EH (cell line): ENCODE measurements around the gene SF1.

Experiments used
- DNase-seq: peaks from one replicate; pipeline ENCODE4 v3.0.0-alpha.2; 2015; ENCODE audit warnings: low read depth

Gene SF1

DNA sequence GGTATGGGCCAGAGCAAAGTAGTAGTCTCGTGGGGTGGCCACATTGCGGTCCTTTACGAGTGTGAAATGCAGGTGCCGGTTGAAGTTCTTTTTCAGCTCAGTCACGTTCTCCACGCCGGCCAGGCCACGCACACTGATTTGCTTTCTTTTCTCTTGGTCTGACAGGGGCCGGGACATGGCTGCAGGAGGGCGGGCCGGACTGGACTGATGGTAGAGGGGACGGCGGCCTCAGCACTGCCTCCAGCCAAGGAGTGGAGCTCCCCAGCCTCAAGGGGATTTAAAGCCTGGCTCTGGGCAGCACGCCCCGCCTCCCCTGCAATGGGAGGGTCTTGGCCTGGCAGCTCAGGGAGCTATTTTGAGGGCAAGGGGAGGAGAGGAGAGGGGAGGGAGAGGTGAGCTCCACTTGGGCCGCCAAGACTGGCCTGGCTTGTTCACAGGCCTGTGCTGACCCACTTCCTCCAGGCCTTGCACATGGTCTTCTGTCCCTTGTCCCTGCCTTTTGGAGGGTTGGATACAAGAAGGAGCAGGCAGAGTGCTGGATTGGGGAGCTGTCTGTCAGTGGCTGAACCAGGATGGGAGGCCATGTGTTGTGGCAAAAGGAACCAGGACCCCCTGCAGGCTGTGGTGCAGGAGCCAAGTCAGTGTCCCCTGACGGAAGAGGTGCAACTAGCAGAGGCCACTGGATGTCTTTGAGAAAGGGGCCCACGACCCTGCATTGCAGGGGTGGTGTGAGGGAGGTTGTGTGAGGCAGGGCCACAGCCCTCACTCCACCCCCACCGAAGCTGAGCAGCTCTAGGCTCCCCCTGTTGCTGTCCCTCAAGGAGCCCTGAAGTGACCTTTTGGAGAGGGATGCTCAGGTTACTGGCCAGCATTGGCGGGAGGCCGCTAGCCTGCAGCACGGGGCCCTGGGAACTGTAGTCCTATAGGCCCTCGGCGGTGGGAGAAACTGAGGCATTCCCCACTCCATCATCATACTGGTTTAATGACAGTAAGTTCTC is 18.3 kb downstream of the SF1 start, which contains the start of gene PYGM:
TSS of gene PYGM (minus strand) at position 253 of the 998 bp plus-strand sequence. CDS start at position 177, 76 bp downstream.
- DNase-seq, result no peak

DNA sequence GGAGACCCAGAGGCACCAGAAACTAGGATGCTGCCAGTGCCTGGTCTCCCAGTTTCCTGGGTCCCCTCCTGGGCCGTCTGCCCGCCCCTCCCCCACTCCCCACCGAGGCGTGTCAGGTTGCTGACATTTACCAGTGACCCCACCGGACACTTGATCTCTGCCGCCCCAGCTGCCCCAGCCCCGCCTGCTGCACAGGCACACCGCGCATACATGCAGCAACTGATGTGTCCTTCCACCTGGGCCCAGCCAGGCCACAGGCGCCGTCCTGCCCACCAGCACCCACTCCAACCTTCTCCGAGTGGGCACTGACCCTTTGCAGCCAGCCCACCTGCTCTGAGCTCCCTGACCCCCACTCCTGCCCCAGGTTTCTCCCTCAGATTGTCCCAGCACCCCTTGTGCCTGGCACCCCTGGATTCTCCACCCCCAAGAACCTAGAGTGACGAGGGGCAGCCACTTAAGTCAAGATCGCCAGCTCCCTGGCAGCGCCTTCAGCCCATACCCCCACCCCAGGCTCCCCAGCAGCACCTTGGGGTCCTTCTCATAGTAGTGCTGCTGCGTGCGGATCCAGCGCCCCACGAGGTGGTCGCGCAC is 19.1 kb downstream of the SF1 start:
- no peak for DNase-seq

DNA sequence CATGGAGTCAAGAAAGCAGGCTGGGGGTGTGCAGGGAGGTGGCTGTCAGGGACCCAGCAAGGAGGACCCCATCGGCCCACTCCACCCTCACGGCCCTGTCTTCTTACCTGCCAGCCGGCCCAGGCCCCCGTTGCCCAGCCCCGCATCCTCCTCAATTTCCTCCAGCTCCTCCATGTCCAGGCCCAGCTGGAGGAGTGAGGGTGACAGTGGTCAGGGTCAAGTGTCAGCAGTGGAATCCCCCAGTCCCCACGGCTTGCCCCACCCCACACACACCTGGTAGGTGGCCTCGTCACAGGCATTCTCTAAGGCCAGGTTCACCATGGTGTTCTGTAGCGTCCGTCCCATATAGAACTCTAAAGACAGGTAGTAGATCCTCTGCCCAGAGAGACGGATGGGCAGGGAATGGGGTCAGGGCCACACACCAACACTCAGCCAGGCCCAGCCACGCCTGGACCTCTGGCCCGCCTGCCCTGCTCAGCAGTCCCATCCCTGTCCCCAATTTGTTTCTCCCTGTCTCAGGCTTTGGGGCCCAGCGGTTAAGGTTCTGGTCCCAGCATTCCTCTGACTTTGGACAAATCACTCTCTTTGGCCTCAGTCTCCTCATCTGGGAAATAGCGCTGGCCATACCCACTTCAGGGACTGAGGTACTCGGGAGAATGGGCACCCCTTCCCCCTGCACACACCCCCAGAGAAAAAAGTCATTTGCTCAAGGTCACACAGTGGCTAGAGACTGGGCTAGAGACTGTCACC is 19.8 kb downstream of the SF1 start:
- DNase-seq, result no peak

DNA sequence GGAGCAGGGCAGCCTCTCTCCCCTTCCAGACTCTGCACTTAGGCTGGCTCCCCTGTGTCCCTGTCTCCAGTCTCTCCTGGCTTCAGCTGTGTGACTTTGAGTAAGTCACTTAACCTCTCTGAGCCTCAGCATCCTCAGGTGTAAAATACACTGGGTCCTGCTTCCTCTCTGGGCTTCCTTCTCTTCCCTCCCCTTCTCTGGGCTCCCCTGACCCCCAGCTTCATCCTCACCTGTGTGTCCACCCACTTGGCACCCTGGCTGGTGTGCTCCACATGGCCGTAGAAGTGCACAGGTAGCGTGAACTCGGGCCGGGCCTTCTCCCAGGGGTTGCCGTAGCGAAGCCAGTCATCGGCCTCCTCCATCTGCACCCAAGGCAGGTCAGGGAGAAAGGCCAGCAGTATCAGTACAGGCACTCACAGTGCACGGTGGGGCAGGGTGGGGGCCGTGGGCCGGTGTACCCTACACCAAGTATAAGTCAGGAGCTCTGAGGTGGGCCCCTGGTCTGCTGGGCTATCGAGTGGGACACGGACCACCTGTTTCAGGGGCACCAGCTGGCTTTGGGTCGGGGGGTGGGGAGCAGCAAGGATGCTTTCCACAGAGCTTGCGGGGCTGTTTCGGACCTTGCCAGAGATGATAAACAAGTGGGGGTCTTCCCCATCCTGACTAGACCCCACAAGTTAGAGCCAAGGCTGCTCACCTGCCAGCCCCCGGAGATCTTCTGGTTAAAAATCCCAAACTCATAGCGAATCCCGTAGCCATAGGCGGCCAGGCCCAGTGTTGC is 20.6 kb downstream of the SF1 start:
- DNase-seq, result no peak

DNA sequence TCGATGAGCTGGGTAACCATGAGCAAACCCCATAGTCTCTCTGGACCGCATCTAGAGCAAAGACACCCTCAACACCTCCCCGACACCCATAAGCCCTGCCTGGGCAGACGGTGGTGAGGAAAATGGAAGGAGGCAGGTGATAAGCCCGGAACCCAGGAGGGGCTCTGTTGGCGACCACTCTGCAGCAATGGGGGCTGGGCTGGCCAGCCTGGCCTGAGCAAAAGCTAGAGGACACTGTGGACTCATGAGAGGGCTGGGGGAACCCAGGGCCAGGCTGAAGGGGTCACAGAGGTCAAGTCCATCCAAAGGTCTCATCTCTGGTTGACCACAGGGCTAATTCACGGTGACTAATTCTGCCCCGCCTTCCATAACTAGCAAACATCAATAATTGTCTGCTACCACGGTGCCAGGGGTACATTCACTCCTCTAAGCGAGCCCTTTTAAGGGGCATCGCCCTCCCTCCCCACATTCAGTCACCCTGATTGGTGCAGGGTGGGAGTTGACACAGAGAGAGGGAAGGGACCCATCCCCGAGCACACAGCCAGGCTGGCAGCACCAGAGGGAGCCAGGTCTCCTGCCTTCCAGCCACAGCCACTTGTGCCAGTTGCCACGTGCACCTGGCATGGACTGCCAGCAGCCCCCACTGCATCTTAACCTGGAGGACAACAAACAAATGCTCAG is 22.5 kb downstream of the SF1 start:
- DNase-seq, result no peak

DNA sequence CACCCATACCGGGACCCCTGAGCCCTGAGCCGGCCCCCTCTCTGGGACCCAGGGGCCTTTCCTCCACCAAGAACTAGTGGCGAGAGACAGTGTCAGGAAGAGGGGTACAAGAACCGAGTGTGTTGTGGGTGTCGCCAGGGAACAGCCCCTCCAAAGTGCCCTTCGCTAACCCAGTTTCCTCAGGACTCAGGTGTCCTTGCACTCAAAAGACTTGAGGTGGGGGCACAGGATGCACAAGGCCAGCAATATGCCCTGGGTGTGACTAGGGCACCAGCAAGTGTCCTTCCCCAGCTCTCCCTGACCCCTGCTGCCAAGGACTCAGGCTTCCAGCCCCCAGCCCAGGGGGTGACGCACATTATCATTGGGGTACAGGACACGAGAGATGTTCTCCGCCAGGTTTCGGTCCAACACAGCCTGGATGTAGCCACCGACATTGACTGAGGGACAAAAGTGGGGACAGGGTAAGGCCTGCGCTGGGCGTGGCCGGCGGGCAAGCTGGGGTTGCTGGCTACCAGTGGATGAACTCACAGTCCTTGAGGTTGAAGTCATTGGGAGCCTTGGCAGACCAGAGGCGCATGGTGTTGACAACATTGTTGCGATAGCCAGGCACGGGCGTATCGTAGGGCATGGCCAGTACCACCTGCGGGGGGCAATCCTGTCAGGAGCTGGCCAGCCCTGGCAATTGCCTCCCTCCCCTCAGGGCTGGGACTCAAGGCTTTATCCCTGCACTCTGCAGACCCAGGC is 23.3 kb downstream of the SF1 start:
- DNase-seq, result no peak

DNA sequence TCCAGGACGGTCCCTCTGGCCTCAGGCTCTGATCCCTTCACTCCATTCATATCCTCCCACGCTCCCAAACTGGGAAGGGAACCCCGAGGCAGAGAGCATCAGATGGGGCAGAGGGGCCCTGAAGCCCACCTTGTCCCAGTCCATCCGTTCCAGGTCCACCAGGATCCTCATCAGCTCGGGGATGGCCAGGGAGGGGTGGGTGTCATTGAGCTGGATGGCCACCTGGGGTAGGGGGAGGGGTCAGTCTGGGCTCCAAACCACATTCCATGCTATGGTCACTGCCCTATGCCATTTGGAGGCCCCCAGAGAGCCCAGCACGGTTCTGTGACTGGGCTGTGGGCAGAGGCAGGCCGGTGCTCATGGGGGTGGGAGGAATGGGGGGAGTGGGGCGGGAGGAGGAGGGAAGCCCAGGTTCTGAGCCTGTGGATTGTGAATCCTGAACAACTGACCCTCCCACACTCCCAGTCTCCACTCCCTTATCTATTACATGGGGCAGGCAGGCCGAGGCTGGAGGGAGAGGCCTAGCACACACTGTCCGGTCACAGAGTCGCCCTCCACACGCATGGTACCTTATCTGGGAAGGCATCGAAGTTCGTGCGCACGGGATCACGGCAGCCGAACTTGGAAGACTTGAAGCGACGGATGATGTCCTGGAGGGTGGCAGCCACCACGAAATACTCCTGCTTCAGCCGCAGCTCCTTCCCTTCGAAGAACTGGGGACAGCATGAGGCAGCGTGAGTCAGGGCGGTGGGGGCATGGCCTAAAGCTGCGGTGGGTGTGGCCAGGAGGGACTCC is 24.0 kb downstream of the SF1 start:
- no peak for DNase-seq

DNA sequence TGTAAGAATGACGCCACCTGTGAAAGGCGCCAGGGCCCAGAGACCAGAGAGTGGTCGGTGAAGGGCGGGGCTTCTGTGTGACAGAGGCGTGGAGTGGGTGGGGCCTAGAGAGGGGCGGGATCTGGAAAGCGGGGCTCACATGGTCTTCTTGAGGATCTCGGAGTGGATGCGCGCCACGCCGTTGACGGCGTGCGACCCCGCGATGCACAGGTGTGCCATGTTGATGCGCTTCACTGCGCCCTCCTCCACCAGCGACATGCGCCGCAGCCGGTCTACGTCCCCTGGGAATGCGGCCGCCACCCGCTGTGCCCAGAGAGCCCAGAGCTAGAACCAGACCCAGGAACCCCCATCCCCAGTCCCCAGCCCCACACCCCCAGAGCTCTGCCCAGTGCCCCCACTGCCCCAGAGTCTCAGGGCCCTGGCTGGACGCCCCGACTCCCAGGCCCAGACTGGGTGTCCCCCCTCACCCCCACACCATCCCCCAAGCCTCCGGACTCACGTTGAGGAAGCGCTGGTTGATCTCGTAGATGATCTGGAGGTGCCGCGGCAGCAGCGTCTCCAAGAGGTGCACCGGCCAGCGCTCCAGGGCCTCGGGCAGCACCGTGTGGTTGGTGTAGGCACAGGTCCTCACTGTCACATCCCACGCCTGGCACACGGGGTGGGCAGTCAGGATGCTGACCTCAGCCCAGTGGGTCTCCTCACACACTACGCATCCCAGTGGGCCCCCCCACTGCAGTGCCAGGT is 24.8 kb downstream of the SF1 start:
- DNase-seq, result no peak

DNA sequence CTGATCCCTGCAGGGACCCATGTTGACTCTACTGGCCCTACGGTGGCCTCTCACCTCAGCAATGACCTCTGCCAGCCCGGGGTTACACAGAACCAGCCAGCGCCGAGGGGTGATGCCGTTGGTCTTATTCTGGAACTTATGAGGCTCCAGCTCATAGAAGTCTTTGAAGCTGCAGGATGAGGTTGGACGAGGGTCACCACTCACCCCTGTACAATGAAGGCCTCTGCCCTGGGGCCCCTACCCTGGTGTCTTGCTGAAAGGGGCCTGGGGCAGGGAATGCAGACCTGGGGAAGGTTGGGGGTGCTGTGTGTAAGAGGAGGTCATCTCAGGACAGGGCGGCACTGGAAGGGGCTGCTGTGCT is 25.3 kb downstream of the SF1 start:
- no peak for DNase-seq

DNA sequence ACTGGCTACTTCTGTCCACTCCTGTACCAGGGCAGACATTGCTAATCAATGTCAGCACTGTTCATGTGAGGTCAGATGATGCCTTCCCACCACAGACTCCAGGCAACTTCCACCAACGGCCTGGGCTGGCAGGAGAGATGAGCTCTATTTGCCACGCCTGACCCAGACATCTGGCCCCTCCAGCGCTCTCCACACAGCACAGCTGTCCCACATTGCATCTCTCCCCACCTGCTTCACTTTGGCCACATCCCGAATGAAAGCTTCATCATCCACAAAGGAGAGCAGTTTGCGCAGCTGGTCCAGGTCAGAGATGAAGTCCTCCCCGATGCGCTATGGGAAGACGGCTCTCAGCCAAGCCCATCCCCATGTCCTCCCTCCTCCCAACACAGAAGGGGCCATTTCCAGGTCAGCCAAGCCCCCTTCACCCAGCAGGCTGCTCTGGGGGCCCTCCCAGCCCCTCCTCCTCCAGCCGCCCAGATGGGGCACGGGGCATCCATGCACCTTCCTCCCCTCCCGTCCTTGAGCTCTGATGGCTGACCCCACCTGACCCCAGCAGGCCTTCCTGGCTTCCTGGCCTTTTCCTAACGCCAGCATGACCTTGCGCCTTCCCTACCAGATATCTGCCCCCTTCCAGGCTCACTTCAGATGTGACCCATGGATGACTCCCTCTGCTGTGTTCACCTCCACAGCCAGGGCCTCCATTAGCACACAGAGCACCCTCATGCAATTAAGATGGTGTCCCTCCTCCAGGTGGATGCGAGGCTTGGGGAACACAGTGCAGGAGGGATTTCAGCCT is 26.0 kb downstream of the SF1 start:
- DNase-seq, result no peak

DNA sequence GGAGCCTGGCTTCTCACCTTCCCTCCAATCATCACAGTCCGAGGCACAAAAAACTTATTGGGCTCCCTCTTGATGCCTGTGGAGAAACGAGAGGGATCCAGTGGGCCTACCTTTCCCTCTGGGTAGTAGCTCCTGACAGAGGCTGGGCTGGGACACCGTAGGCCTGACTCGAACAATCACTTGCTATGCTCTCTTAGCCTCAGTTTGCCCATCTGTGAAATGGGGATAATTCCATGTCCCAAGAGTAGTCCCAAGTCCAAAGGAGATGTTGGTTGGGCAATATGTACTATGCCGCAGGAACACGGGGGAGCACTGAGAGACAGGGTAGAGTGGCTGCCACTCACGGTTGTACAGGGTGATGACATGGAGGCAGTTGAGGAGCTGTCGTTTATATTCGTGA is 26.8 kb downstream of the SF1 start:
- no peak for DNase-seq

DNA sequence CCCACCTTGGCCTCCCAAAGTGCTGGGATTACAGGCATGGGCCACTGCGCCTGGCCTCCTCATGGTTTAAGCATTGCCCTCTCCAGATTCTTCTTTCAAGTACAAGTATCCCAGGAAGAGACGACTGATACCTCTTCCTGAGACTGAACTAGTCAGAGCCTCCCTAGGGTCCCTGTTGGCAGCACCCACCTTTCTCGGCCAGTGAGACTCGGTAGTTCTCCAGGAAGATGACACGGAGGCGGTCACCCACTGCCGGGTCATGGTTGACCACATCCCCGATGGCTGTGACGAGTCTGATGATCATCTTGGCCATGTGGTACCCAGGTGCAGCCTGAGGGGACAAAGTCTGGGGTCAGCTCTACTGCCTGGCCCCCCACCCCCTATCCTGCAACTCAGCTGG is 27.2 kb downstream of the SF1 start:
- DNase-seq, result no peak

DNA sequence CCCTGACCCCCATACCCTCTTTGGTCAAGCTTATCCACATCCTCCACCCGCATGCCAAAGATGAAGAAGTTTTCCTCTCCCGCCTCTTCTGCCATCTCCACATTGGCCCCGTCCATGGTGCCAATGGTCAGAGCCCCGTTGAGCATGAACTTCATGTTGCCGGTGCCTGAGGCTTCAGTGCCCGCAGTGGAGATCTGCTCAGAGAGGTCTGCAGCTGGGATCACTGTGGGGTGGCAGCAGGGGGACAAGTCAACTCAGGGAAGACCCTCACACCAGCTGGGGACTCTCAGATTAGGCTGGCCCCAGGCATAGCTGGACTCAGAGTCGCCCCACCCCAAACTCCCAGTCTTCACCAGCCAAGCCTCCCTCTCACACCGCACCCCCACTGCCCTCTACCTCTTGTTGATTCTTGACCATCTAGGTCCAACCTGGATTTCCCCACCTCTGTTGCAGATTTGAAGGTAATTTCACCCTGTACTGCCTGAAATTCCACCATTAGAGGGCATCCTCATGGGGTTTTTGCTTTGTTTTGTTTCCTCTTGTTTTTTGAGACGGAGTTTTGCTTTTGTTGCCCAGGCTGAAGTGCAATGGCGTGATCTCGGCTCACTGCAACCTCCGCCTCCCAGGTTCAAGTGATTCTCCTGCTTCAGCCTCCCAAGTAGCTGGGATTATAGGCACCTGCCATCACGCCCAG is 27.8 kb downstream of the SF1 start:
- DNase-seq, result no peak

DNA sequence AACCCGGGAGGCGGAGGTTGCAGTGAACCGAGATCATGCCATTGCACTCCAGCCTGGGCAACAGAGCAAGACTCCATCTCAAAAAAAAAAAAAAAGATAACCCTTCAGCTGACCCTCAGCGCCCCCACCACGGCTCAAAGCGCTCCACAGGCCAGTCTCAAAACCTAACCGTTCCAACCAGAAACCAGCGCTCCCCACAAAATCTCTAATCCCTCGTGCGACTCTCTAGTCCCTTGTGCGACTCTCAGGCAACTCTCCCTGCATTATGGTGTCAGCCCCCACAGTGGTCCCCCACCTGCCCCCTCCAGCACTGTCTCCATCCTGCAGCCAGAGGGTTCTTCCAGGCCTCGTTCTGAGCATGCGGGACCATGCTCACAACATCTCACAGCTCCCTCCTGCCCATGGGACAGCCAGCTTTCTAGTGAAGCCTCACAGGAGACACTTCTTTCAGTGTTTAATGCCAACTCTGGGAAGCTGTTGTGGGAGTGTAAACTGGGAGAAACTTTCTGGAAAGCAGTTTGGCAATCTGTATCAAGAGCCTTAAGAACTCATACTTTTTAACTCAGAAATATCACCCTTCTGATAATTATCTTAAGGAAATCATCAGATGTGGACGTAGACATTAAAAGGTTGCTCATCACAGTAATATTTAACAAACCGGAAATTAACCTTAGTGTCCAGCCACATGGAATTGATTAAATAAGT is 30.2 kb downstream of the SF1 start:
- peak; percentile 92 for DNase-seq

DNA sequence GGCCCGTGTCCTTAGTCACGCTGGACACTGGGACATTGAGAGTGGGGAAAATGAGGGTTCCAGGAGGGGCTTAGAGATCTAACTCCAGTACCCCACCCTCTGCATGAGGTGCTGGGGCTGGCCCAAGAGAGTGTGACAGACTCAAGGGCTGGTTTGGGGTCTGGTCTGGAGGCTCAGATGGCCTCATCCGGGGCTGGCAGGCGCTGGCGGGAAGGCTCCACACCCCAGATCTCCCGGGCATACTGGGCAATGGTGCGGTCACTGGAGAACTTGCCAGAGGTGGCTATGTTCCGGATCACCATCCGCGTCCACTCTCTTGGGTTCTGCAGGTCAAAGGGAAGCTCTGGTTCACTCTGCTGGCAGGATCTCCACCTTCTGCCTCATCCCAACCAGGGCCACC is 31.9 kb downstream of the SF1 start:
- no peak for DNase-seq

DNA sequence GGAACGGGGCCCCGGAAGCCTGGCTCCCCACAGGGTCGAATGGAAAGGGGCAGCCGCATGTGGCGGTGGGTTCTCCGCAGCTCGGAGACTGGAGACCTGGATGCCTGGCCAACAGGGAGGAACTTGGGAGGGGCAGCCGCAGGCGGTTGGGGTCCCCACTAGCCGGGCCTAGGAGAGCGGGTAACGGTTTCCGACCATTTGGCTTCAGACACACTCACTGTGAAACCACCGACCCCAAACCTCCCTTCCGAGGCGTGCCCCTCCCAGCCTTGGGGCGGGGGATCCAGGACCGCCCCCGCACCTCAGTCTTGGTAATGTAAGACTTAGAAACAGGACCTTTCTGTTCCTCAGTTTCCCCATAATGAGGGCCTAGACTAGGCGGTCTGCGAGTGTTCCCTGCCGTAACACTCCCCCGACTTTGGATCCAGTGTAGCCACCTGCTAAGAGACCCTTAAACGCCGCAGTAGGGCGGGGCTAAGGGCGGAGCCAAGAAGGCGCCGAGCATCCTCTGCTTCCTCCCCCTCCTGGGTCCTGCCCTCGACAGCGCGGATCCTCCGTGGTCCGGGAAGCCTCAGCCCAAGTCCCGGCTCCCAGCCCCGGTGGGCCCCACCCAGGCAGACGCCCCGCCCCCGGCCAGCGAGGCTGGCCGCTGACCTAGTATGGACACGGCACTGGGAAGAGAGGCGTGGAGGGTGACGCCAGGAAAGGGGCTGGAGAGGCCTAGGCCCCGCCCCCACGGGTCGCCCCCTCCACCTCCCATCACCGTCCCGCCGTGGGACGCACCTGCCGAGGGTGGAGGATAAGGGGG is 32.6 kb downstream of the SF1 start:
- DNase-seq, result peak; percentile 66
